Endothelial cell of umbilical vein (primary cell): Measurements from ENCODE around the gene APBB2. TPM values are rescaled to one million over a fixed set of nuclear protein-coding genes. Genes with fewer than 3 reads are reported as not detected.

Experiments used
- BruUV-seq: library from RNA; stranded (reverse); fragments of 400-500 nt; replicated peaks from 2 replicates; lab custom pipeline; 2021; lab: Mats Ljungman, UMichigan
- CTCF ChIA-PET: fragments of 300-600, 350-600 bp; sonication (Branson Sonifier 250); formaldehyde crosslinking; loops from one replicate; lab custom pipeline; 2021; ENCODE audit warnings: antibody characterized with exemption, inconsistent platforms; lab: Charles Lee
- POLR2A ChIA-PET: fragments of 300-600, 350-600 bp; sonication (Branson Sonifier 250); formaldehyde crosslinking; loops from one replicate; lab custom pipeline; 2021; ENCODE audit warnings: antibody characterized with exemption, inconsistent platforms; lab: Charles Lee
- DNase-seq: peaks from one replicate; pipeline ENCODE4 v3.0.0-alpha.2; 2011; ENCODE audit warnings: low read depth, low spot score
- FAIRE-seq: peaks from 2 replicates; lab custom pipeline; 2011; peaks lifted over from hg19 to GRCh38; lab: Jason Lieb, UNC
- H2AFZ ChIP-seq: 2 replicates; pipeline ENCODE4 v1.6.0; 2012; ENCODE audit warnings: low read depth, low read length, control low read depth, inconsistent platforms
- H3K27ac ChIP-seq: 2 replicates; pipeline ENCODE4 v1.5.1; 2011; ENCODE audit warnings: low read depth, mild to moderate bottlenecking, control low read depth, low read length, moderate library complexity; ENCODE audit not compliant: insufficient read depth
- H3K27me3 ChIP-seq, 2 experiments: 2 replicates each; pipeline versions ENCODE4 v1.6.0 to v1.6.1; 2011; ENCODE audit warnings: low read length in 2 of 2, mixed read lengths in 1 of 2; ENCODE audit not compliant: control insufficient read depth in 2 of 2, insufficient read depth in 2 of 2
- H3K36me3 ChIP-seq, 2 experiments: 2 replicates in 1 of 2; 3 replicates in 1 of 2; pipeline ENCODE4 v1.5.1; 2011; ENCODE audit warnings: low read length in 2 of 2, mild to moderate bottlenecking in 1 of 2, moderate library complexity in 1 of 2; ENCODE audit not compliant: control insufficient read depth in 2 of 2, insufficient read depth in 2 of 2; ENCODE audit errors: extremely low read depth in 1 of 2
- H3K4me1 ChIP-seq: 3 replicates; pipeline ENCODE4 v1.5.1; 2011; ENCODE audit warnings: mild to moderate bottlenecking, low read length; ENCODE audit not compliant: control insufficient read depth, insufficient read depth; ENCODE audit errors: extremely low read depth
- H3K4me2 ChIP-seq: 2 replicates; pipeline ENCODE4 v1.6.1; 2011; ENCODE audit warnings: low read length, control low read depth, mixed read lengths; ENCODE audit not compliant: insufficient read depth
- H3K4me3 ChIP-seq, 3 experiments: fragments of 200-600 bp in 1 of 3; sonication (generic), shearing (Covaris generic) in 1 of 3; replicated peaks in 1 of 3; 2 replicates each; pipeline ENCODE4 v1.5.1; 2011 to 2016; ENCODE audit warnings: control low read depth in 3 of 3, low read length in 3 of 3, mild to moderate bottlenecking in 2 of 3, inconsistent platforms in 1 of 3, low read depth in 1 of 3, moderate library complexity in 1 of 3; ENCODE audit not compliant: insufficient read depth in 1 of 3
- H3K79me2 ChIP-seq: 2 replicates; pipeline ENCODE4 v1.6.0; 2012; ENCODE audit warnings: low read length, inconsistent platforms; ENCODE audit not compliant: control insufficient read depth, insufficient read depth
- H3K9ac ChIP-seq: replicated peaks from 2 replicates; pipeline ENCODE3; 2011; ENCODE audit warnings: low read length, control low read depth; ENCODE audit not compliant: insufficient read depth; ENCODE audit errors: extremely low read depth
- H3K9me1 ChIP-seq: replicated peaks from 3 replicates; pipeline ENCODE4 v1.6.0; 2011; ENCODE audit warnings: mild to moderate bottlenecking, low read length; ENCODE audit not compliant: control insufficient read depth, insufficient read depth; ENCODE audit errors: extremely low read depth
- H3K9me3 ChIP-seq: replicated peaks from 2 replicates; pipeline ENCODE4 v1.5.1; 2012; ENCODE audit warnings: low read length, inconsistent platforms; ENCODE audit not compliant: control insufficient read depth, insufficient read depth
- H4K20me1 ChIP-seq: replicated peaks from 2 replicates; pipeline ENCODE3; 2011; ENCODE audit warnings: mild to moderate bottlenecking, low read length; ENCODE audit not compliant: control insufficient read depth, insufficient read depth; ENCODE audit errors: extremely low read depth
- EZH2 ChIP-seq: IDR thresholded peaks from 2 replicates; pipeline ENCODE4 v1.6.1; 2012; ENCODE audit warnings: borderline replicate concordance, low read depth, mild to moderate bottlenecking, moderate library complexity, low read length, inconsistent platforms; ENCODE audit not compliant: severe bottlenecking
- FOS ChIP-seq: IDR thresholded peaks from 2 replicates; pipeline ENCODE4 v1.6.1; 2011; ENCODE audit warnings: mild to moderate bottlenecking, low read length, moderate library complexity, borderline replicate concordance; ENCODE audit not compliant: insufficient read depth
- GATA2 ChIP-seq: IDR thresholded peaks from 2 replicates; pipeline ENCODE4 v1.7.0; 2011; ENCODE audit warnings: low read depth, mild to moderate bottlenecking, moderate library complexity, mixed read lengths, low read length; ENCODE audit not compliant: insufficient read length, insufficient read depth
- JUN ChIP-seq: IDR thresholded peaks from 2 replicates; pipeline ENCODE4 v1.6.1; 2011; ENCODE audit warnings: borderline replicate concordance, low read depth; ENCODE audit not compliant: insufficient read length, insufficient read depth
- MYC ChIP-seq: IDR thresholded peaks from one replicate; pipeline ENCODE4 v1.6.1; 2011; ENCODE audit warnings: mild to moderate bottlenecking, low read depth, low read length
- POLR2A ChIP-seq: IDR thresholded peaks from 2 replicates; pipeline ENCODE4 v1.6.1; 2012; ENCODE audit warnings: low read depth, mild to moderate bottlenecking, control low read depth, low read length
- POLR2AphosphoS5 ChIP-seq: IDR thresholded peaks from 2 replicates; pipeline ENCODE4 v1.6.1; 2012; ENCODE audit warnings: low read depth, mild to moderate bottlenecking, control low read depth, low read length, moderate library complexity; ENCODE audit not compliant: insufficient read depth
- dilution Hi-C: fragments of 300-500 bp; cut with MboI; formaldehyde crosslinking; loops from one replicate; pipeline ENCODE4 v1.15.0; 2019; ENCODE audit warnings: low sequenced_read_pairs; ENCODE audit not compliant: extremely low pct_ligation_motif_present
- intact Hi-C: fragments of 100-400 bp; cut with micrococcal nuclease; formaldehyde crosslinking; loops from one replicate; pipeline ENCODE4 v1.10.0; 2022
- polyA plus RNA-seq, 4 experiments: library from polyadenylated mRNA; depleted of rRNA in 3 of 4; stranded (reverse) in 3 of 4; unstranded in 1 of 4; fragments of >200 nt; gene quantifications; 2 replicates each; pipeline versions ENCODE4 v1.2.1 to v1.2.3, GENCODE V29; 2011 to 2012; ENCODE audit warnings: missing spikeins in 1 of 4
- total RNA-seq: library from RNA; stranded (reverse); gene quantifications from 2 replicates; pipeline ENCODE4 v1.2.3, GENCODE V29; 2021
- TF ChIP-seq, protein P1 (sequence below), 2 donors: IDR thresholded peaks; 1 replicate in 1 of 2; 2 replicates in 1 of 2; pipeline ENCODE4 v1.5.1; 2011; ENCODE audit warnings: low read length in 2 of 2, mild to moderate bottlenecking in 2 of 2, moderate library complexity in 2 of 2, control low read depth in 1 of 2, inconsistent platforms in 1 of 2, low read depth in 1 of 2; ENCODE audit not compliant: insufficient read depth in 1 of 2; ENCODE audit errors: extremely low read depth in 1 of 2
- TF ChIP-seq, protein P2 (sequence below): IDR thresholded peaks from 2 replicates; pipeline ENCODE4 v1.6.1; 2011; ENCODE audit not compliant: insufficient read depth, insufficient read length

The APBB2 gene
- total and polyA plus RNA-seq, 2 donors (not counting 3 experiments of a cell fraction or from before 2014, with no cell fraction given), result 79.8 to 124 TPM

DNA sequence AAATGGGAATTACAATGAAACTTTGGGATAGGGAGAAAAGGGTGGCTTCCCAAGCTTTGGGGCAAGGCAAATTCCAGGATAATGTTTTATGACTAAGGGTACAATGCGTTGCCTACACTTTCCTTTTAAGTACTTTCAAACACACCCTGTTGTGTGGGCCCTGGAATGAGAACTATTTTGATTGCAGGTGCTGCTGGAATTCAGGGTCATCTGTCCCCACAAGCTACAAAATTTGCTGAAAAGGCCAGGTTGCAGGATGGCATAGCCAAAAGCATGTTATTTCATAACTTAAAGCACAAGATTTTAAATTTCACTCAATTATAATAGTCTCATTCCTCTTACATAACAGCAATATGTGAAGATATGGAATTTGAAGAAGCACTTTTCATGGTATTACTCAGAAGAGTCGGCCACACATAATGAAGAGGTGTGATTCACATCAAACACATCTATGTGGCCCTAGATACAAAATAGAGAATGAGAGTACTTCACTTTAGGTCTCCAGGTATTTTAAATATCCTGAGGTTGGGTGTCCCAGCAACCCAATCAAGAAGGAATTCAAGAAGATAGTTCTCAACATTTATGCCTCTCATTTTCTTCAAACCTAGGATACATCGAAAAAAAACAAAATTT, 89.3 kb downstream of the APBB2 start:
- FAIRE-seq, result no peak
- Histone ChIP-seq H3K27ac (no peak overlapping the region), H2AFZ (no peak overlapping the region), H3K4me1 (peaks cover 13% of the 10 kb centered on the region), H3K79me2 (peaks cover 85% of the 10 kb centered on the region), H3K9ac (no peak overlapping the region), H3K27me3 (no peaks in the 10 kb centered on the region), H3K36me3 (no peaks in the 10 kb centered on the region), H4K20me1 (no peaks in the 10 kb centered on the region), H3K9me3 (no peaks in the 10 kb centered on the region), H3K9me1 (no peaks in the 10 kb centered on the region), H3K4me3 (no peak overlapping the region), H3K4me2 (no peak overlapping the region)
- POLR2A ChIA-PET, result no interaction called here
- BruUV-seq, result no TSS peak
- TF ChIP-seq POLR2A, result no peak
- TF ChIP-seq POLR2AphosphoS5, result no peak
- TF ChIP-seq, protein P1, sequence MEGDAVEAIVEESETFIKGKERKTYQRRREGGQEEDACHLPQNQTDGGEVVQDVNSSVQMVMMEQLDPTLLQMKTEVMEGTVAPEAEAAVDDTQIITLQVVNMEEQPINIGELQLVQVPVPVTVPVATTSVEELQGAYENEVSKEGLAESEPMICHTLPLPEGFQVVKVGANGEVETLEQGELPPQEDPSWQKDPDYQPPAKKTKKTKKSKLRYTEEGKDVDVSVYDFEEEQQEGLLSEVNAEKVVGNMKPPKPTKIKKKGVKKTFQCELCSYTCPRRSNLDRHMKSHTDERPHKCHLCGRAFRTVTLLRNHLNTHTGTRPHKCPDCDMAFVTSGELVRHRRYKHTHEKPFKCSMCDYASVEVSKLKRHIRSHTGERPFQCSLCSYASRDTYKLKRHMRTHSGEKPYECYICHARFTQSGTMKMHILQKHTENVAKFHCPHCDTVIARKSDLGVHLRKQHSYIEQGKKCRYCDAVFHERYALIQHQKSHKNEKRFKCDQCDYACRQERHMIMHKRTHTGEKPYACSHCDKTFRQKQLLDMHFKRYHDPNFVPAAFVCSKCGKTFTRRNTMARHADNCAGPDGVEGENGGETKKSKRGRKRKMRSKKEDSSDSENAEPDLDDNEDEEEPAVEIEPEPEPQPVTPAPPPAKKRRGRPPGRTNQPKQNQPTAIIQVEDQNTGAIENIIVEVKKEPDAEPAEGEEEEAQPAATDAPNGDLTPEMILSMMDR (IDR thresholded peaks at IDR 0.05; ENCODE audit: extremely low read depth in 1 of 2, insufficient read depth in 1 of 2, low read depth in 1 of 2, low read length in 2 of 2), result no peak
- TF ChIP-seq, protein P2, sequence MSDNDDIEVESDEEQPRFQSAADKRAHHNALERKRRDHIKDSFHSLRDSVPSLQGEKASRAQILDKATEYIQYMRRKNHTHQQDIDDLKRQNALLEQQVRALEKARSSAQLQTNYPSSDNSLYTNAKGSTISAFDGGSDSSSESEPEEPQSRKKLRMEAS, result no peak
- no peak for TF ChIP-seq EZH2
- no peak for TF ChIP-seq FOS
- no peak for TF ChIP-seq GATA2
- no peak for TF ChIP-seq JUN
- TF ChIP-seq MYC, result no peak
- dilution Hi-C loops, result no loop called here
- DNase-seq, result no peak
- intact Hi-C loops, result no loop called here
- CTCF ChIA-PET, result interaction anchor here (0.8 to 1.7 kb wide), 4 partner anchors 9 to 89 kb away, joined by 3 to 5 read pairs (median 4); partner anchors contain the start of gene APBB2
